Breast epithelium (tissue), 4 donors: ENCODE results near the gene RPL28. TPM values are rescaled to one million over a fixed set of nuclear protein-coding genes. Genes with fewer than 3 reads are reported as not detected.
A peak's percentile ranks its signal among the peaks of the same experiment; 100 is the strongest.

Experiments used
- DNase-seq, 2 donors: peaks; one replicate each; pipeline ENCODE4 v3.0.0-alpha.2; 2019; ENCODE audit warnings: low spot score in 2 of 2
- H3K27ac ChIP-seq, 2 donors: fragments of 200-600 bp; sonication (generic) in 1 of 2; one replicate each; pipeline ENCODE4 v1.5.1; 2016 to 2019; ENCODE audit warnings: mild to moderate bottlenecking in 1 of 2
- H3K27me3 ChIP-seq, 2 donors: fragments of 200-600 bp; sonication (generic) in 1 of 2; one replicate each; pipeline versions ENCODE4 v1.5.1 to v1.6.0; 2017 to 2019; ENCODE audit warnings: control low read depth in 1 of 2, mild to moderate bottlenecking in 1 of 2
- H3K36me3 ChIP-seq: fragments of 200-600 bp; one replicate; pipeline ENCODE4 v1.5.1; 2019
- H3K4me1 ChIP-seq, 2 donors: fragments of 200-600 bp; sonication (generic); one replicate each; pipeline ENCODE4 v1.5.1; 2016 to 2019; ENCODE audit warnings: control low read depth in 1 of 2
- H3K4me3 ChIP-seq, 3 donors: fragments of 200-600 bp; sonication (generic); 1 replicate in 2 of 3; 2 replicates in 1 of 3; pipeline ENCODE4 v1.5.1; 2016 to 2019; ENCODE audit warnings: mild to moderate bottlenecking in 3 of 3, moderate library complexity in 2 of 3
- H3K9me3 ChIP-seq, 2 donors: fragments of 200-600 bp; sonication (generic) in 1 of 2; one replicate each; pipeline ENCODE4 v1.5.1; 2016 to 2019; ENCODE audit warnings: control low read depth in 1 of 2
- POLR2A ChIP-seq: fragments of 450-650 bp; IDR thresholded peaks from one replicate; pipeline ENCODE4 v1.6.1; 2016; ENCODE audit warnings: antibody characterized with exemption, mild to moderate bottlenecking, moderate library complexity
- POLR2AphosphoS5 ChIP-seq, 3 donors: sonication (generic); formaldehyde crosslinking; IDR thresholded peaks; one replicate each; pipeline ENCODE4 v1.6.1; 2017; ENCODE audit warnings: antibody characterized with exemption in 3 of 3
- intact Hi-C: fragments of 100-400 bp; cut with DNase I; formaldehyde crosslinking; loops from one replicate; pipeline ENCODE4 v1.15.1; 2023; ENCODE audit warnings: low total_unique reads
- total RNA-seq, 3 donors: library from RNA; depleted of rRNA; stranded (reverse); fragments of >200 nt; gene quantifications; one replicate each; pipeline ENCODE4 v1.1.0, GENCODE V29; 2016
- TF ChIP-seq, protein P1 (sequence below), 3 donors: fragments of 450-650 bp; IDR thresholded peaks; one replicate each; pipeline ENCODE4 v1.5.1; 2016 to 2017; ENCODE audit warnings: antibody characterized with exemption in 3 of 3, mild to moderate bottlenecking in 3 of 3, moderate library complexity in 3 of 3

RPL28 gene
- total RNA-seq, 3 donors from 2014 or later, result 462 to 673 (median 471) TPM

GRCh38 chr19:55370305-55370988 is 15.3 kb upstream of the RPL28 start, which contains the start of gene IL11:
Gene IL11 (minus strand): TSS chr19:55370463. CDS start chr19:55370310, 153 bp downstream.
- Histone ChIP-seq H3K9me3 (no peaks in the 10 kb centered on the region), H3K36me3 (no peaks in the 10 kb centered on the region), H3K27ac (peak within 1 kb of the TSS in 1 of 2 donors; percentile 2), H3K4me3 (peak within 1 kb of the TSS; percentile 9 to 64 (median 45)), H3K4me1 (peaks cover 4 to 6% of the 10 kb centered on the region in 2 donors), H3K27me3 (peaks cover 16 to 62% of the 10 kb centered on the region in 2 donors)
- no peak for TF ChIP-seq POLR2AphosphoS5 (IDR thresholded peaks at IDR 0.05)
- TF ChIP-seq POLR2A, result no peak
- TF ChIP-seq, protein P1, sequence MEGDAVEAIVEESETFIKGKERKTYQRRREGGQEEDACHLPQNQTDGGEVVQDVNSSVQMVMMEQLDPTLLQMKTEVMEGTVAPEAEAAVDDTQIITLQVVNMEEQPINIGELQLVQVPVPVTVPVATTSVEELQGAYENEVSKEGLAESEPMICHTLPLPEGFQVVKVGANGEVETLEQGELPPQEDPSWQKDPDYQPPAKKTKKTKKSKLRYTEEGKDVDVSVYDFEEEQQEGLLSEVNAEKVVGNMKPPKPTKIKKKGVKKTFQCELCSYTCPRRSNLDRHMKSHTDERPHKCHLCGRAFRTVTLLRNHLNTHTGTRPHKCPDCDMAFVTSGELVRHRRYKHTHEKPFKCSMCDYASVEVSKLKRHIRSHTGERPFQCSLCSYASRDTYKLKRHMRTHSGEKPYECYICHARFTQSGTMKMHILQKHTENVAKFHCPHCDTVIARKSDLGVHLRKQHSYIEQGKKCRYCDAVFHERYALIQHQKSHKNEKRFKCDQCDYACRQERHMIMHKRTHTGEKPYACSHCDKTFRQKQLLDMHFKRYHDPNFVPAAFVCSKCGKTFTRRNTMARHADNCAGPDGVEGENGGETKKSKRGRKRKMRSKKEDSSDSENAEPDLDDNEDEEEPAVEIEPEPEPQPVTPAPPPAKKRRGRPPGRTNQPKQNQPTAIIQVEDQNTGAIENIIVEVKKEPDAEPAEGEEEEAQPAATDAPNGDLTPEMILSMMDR (IDR thresholded peaks at IDR 0.05), result no peak
- intact Hi-C loops, result no loop called here
- no peak for DNase-seq

DNA sequence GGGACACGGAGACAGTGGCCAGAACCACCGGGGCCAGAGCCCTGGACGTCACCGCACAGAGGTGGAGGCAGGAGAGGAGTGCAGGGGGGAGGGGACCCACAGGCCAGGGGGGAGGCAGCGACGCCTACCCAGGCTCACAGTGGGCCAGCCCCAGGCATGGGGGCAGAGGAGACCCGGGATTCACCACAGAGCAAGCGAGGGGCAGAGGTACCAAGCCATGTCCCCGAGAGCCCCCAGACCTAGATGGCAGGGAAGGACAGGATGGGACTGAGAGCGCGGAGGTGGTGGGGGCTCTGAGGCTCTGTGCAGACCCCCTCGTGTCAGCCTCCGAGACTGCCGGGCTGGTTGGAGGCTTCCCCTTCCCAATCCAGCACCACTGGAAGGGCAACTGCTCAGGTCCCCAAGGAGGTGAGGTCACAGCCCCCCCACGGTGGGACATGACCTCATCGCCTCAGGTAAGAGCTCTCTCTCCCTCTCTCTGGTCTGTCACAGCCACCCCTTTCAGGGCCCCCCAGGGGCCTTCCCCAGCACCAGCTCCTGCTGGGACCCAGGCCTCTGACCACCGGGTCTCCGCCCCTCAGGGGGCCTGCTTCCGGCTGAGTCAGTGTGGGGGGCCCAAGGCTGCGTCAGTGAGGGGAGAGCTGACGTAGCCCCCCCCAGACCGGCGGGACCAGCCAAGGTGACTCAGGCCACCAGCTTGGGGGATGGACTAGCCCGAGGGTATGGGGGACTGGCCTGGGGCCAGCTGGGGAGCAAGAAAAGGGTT is 13.2 kb upstream of the RPL28 start:
- no peaks in the 10 kb centered on the region for H3K36me3 ChIP-seq
- peaks cover 4 to 6% of the 10 kb centered on the region in 2 donors for H3K4me1 ChIP-seq
- H3K27ac ChIP-seq, result no peak overlapping the region
- no peaks in the 10 kb centered on the region for H3K9me3 ChIP-seq
- TF ChIP-seq POLR2AphosphoS5 (IDR thresholded peaks at IDR 0.05) (no peak), POLR2A (no peak)
- TF ChIP-seq, protein P1 (IDR thresholded peaks at IDR 0.05), result no peak
- no peak for DNase-seq
- H3K27me3 ChIP-seq, result peaks cover 16 to 62% of the 10 kb centered on the region in 2 donors
- H3K4me3 ChIP-seq, result no peak overlapping the region
- intact Hi-C loops, result no loop called here

DNA sequence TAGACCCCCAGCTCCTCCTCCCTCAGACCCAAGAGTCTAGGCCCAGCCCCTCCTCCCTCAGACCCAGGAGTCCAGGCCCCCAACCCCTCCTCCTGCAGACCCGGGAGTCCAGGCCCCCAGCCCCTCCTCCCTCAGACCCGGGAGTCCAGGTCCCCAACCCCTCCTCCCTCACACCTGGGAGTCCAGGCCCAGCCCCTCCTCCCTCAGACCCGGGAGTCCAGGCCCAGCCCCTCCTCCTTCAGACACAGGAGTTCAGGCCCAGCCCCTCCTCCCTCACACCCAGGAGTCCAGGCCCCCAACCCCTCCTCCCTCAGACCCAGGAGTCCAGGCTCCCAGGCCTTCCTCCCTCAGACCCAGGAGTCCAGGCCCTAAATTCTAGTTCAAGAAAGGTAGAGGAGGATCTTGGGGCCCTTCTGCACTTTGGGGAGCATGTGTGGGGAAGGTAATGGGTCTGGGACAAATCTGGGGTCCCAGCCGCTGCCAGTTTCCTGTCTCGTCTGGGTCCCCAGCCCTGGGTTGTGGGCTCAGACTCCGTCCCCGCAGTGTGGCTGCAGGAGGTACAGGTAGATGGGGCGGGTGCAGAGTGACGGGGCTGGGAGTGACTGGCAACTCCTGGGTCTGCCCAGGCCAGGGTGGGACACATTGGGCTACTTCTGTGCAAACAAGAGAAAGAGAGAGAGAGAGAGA is 12.3 kb upstream of the RPL28 start:
- TF ChIP-seq, protein P1 (IDR thresholded peaks at IDR 0.05), result no peak
- no peak for TF ChIP-seq POLR2AphosphoS5 (IDR thresholded peaks at IDR 0.05)
- no peak for TF ChIP-seq POLR2A
- H3K4me3 ChIP-seq, result no peak overlapping the region
- DNase-seq, result no peak
- peaks cover 12 to 56% of the 10 kb centered on the region in 2 donors for H3K27me3 ChIP-seq
- no peaks in the 10 kb centered on the region for H3K36me3 ChIP-seq
- H3K4me1 ChIP-seq, result peaks cover 4 to 6% of the 10 kb centered on the region in 2 donors
- no peaks in the 10 kb centered on the region for H3K9me3 ChIP-seq
- no peak overlapping the region for H3K27ac ChIP-seq
- intact Hi-C loops, result no loop called here

GRCh38 chr19:55373993-55374757 is 11.6 kb upstream of the RPL28 start:
- Histone ChIP-seq H3K36me3 (no peaks in the 10 kb centered on the region), H3K9me3 (no peaks in the 10 kb centered on the region), H3K4me1 (peaks cover under 1 to 6% of the 10 kb centered on the region in 2 donors), H3K4me3 (peak overlapping the region in 1 of 3 donors; percentile 50), H3K27me3 (peaks cover 7 to 49% of the 10 kb centered on the region in 2 donors), H3K27ac (peak overlapping the region in 1 of 2 donors; percentile 4)
- intact Hi-C loops, result no loop called here
- DNase-seq, result no peak
- TF ChIP-seq POLR2AphosphoS5 (IDR thresholded peaks at IDR 0.05) (no peak), POLR2A (no peak)
- TF ChIP-seq, protein P1 (IDR thresholded peaks at IDR 0.05), result no peak
